Gastroesophageal sphincter (tissue), 4 donors: ENCODE data around the gene ARHGEF26. TPM values are rescaled to one million over a fixed set of nuclear protein-coding genes. Genes with fewer than 3 reads are reported as not detected.

Experiments used
- ATAC-seq: fragments of 150-250 bp; one replicate; pipeline ENCODE4 v1.9.1; 2016; ENCODE audit warnings: mild to moderate bottlenecking, moderate library complexity
- H3K27ac ChIP-seq, 4 donors: fragments of 200-600 bp; sonication (generic) in 3 of 4; 1 replicate in 3 of 4; 2 replicates in 1 of 4; pipeline ENCODE4 v1.5.1; 2016 to 2019
- H3K27me3 ChIP-seq: fragments of 200-600 bp; sonication (generic); one replicate; pipeline ENCODE4 v1.5.1; 2019
- H3K36me3 ChIP-seq, 2 donors: fragments of 200-600 bp; sonication (generic); one replicate each; pipeline ENCODE4 v1.5.1; 2019; ENCODE audit warnings: control low read depth in 1 of 2
- H3K4me1 ChIP-seq, 3 donors: fragments of 200-600 bp; sonication (generic); 1 replicate in 2 of 3; 2 replicates in 1 of 3; pipeline ENCODE4 v1.5.1; 2016 to 2019; ENCODE audit warnings: control low read depth in 2 of 3
- H3K4me3 ChIP-seq, 2 donors: fragments of 200-600 bp; sonication (generic); one replicate each; pipeline ENCODE4 v1.5.1; 2019; ENCODE audit warnings: mild to moderate bottlenecking in 1 of 2, moderate library complexity in 1 of 2
- H3K9me3 ChIP-seq, 3 donors: fragments of 200-600 bp; sonication (generic); one replicate each; pipeline ENCODE4 v1.5.1; 2017 to 2019; ENCODE audit warnings: control low read depth in 2 of 3
- EP300 ChIP-seq: sonication (generic); formaldehyde crosslinking; IDR thresholded peaks from one replicate; pipeline ENCODE4 v1.6.1; 2017; ENCODE audit warnings: antibody characterized with exemption, mild to moderate bottlenecking
- POLR2A ChIP-seq, 2 donors: fragments of 450-650 bp; IDR thresholded peaks; one replicate each; pipeline ENCODE4 v1.6.1; 2017; ENCODE audit warnings: antibody characterized with exemption in 2 of 2, mild to moderate bottlenecking in 2 of 2, moderate library complexity in 1 of 2
- POLR2AphosphoS5 ChIP-seq: sonication (generic); formaldehyde crosslinking; IDR thresholded peaks from one replicate; pipeline ENCODE4 v1.6.1; 2017; ENCODE audit warnings: antibody characterized with exemption
- WGBS, 2 donors: methylation state at CpG; one replicate each; pipeline ENCODE4 v1.1.5; 2018; ENCODE audit warnings: low coverage in 1 of 2; 5-methylcytosine and 5-hydroxymethylcytosine counted together
- total RNA-seq, 4 donors: library from RNA; depleted of rRNA; stranded (reverse); fragments of >200 nt; gene quantifications; one replicate each; pipeline ENCODE4 v1.1.0, GENCODE V29; 2016
- TF ChIP-seq, protein P1 (sequence below), 4 experiments: fragments of 200-600 bp in 2 of 4; fragments of 450-650 bp in 2 of 4; sonication (generic) in 1 of 4; IDR thresholded peaks; one replicate each; pipeline ENCODE4 v1.5.1; 2017 to 2019; ENCODE audit warnings: antibody characterized with exemption in 4 of 4, mild to moderate bottlenecking in 2 of 4, moderate library complexity in 2 of 4

The ARHGEF26 gene
- total RNA-seq, 4 donors from 2014 or later, result 79.3 to 154 (median 133) TPM

GRCh38 chr3:154122912-154123559 is 1.8 kb downstream of the ARHGEF26 start:
- H3K36me3 ChIP-seq, result peaks cover 0 to 8% of the 10 kb centered on the region in 2 donors
- H3K27ac ChIP-seq, result peak overlapping the region; percentile 77 to 89 (median 83)
- peak; percentile 60 for TF ChIP-seq POLR2AphosphoS5
- TF ChIP-seq EP300, result no peak
- TF ChIP-seq, protein P1, sequence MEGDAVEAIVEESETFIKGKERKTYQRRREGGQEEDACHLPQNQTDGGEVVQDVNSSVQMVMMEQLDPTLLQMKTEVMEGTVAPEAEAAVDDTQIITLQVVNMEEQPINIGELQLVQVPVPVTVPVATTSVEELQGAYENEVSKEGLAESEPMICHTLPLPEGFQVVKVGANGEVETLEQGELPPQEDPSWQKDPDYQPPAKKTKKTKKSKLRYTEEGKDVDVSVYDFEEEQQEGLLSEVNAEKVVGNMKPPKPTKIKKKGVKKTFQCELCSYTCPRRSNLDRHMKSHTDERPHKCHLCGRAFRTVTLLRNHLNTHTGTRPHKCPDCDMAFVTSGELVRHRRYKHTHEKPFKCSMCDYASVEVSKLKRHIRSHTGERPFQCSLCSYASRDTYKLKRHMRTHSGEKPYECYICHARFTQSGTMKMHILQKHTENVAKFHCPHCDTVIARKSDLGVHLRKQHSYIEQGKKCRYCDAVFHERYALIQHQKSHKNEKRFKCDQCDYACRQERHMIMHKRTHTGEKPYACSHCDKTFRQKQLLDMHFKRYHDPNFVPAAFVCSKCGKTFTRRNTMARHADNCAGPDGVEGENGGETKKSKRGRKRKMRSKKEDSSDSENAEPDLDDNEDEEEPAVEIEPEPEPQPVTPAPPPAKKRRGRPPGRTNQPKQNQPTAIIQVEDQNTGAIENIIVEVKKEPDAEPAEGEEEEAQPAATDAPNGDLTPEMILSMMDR (IDR thresholded peaks at IDR 0.05), result no peak
- TF ChIP-seq POLR2A (IDR thresholded peaks at IDR 0.05), result peak in 1 of 2 donors; percentile 26
- H3K4me3 ChIP-seq, result peak overlapping the region; percentile 85 to 89
- H3K9me3 ChIP-seq, result no peaks in the 10 kb centered on the region
- H3K4me1 ChIP-seq, result peaks cover 0 to 47% (median 8%) of the 10 kb centered on the region in 3 donors
- ATAC-seq, result no peak
- no peaks in the 10 kb centered on the region for H3K27me3 ChIP-seq
- 2% methylated on average over 7 to 11 of the region's 12 CpGs for WGBS, 2 donors

GRCh38 chr3:154123906-154124305 is 2.7 kb downstream of the ARHGEF26 start:
- no peaks in the 10 kb centered on the region for H3K9me3 ChIP-seq
- no peak for ATAC-seq
- 11 to 40% methylated on average over 3 of the region's 3 CpGs for WGBS, 2 donors
- peak overlapping the region; percentile 77 to 89 (median 83) for H3K27ac ChIP-seq
- H3K27me3 ChIP-seq, result no peaks in the 10 kb centered on the region
- H3K4me1 ChIP-seq, result peaks cover under 1 to 56% (median 14%) of the 10 kb centered on the region in 3 donors
- TF ChIP-seq POLR2AphosphoS5, result no peak
- TF ChIP-seq, protein P1 (IDR thresholded peaks at IDR 0.05), result no peak
- no peak for TF ChIP-seq POLR2A (IDR thresholded peaks at IDR 0.05)
- TF ChIP-seq EP300, result no peak
- peak overlapping the region; percentile 85 to 89 for H3K4me3 ChIP-seq
- peaks cover 0 to 15% of the 10 kb centered on the region in 2 donors for H3K36me3 ChIP-seq

- TF ChIP-seq, protein P1 (IDR thresholded peaks at IDR 0.05), result no peak
- no peak for TF ChIP-seq POLR2AphosphoS5
- no peak for TF ChIP-seq EP300
- TF ChIP-seq POLR2A (IDR thresholded peaks at IDR 0.05), result no peak
- Histone ChIP-seq H3K27ac (no peak overlapping the region), H3K36me3 (peaks cover 0 to 19% of the 10 kb centered on the region in 2 donors), H3K27me3 (no peaks in the 10 kb centered on the region), H3K9me3 (no peaks in the 10 kb centered on the region), H3K4me3 (peak overlapping the region; percentile 85 to 89), H3K4me1 (peaks cover 3 to 63% (median 20%) of the 10 kb centered on the region in 3 donors)
- WGBS, 2 donors, result 54 to 55% methylated on average over 2 of the region's 2 CpGs
- no peak for ATAC-seq
Observed at GRCh38 chr3:154125378-154126030, 4.3 kb downstream of the ARHGEF26 start.

- H3K27me3 ChIP-seq, result no peaks in the 10 kb centered on the region
- TF ChIP-seq POLR2AphosphoS5 (no peak), EP300 (no peak), POLR2A (IDR thresholded peaks at IDR 0.05) (no peak)
- TF ChIP-seq, protein P1 (IDR thresholded peaks at IDR 0.05), result no peak
- H3K36me3 ChIP-seq, result peaks cover 0 to 19% of the 10 kb centered on the region in 2 donors
- no peaks in the 10 kb centered on the region for H3K9me3 ChIP-seq
- ATAC-seq, result no peak
- H3K4me1 ChIP-seq, result peaks cover 3 to 69% (median 20%) of the 10 kb centered on the region in 3 donors
- 82 to 94% methylated on average over 2 of the region's 2 CpGs for WGBS, 2 donors
- H3K4me3 ChIP-seq, result peak overlapping the region; percentile 85 to 89
- no peak overlapping the region for H3K27ac ChIP-seq
Observed at GRCh38 chr3:154126651-154127050, 5.5 kb downstream of the ARHGEF26 start.
